ENCODE measurements around the gene CCDC201. TPM values are rescaled to one million over a fixed set of nuclear protein-coding genes. Genes with fewer than 3 reads are reported as not detected.

Gene CCDC201
- total and polyA plus RNA-seq, 2 of the 8 experiments (the other 6 are each of a cell fraction or from before 2014, with no cell fraction given): not detected

GRCh38 chr7:45897042-45897690 lies 24.3 kb upstream of the CCDC201 start (continued):
- TF ChIP-seq PHF8 (conservative IDR thresholded peaks at IDR 0.05; ENCODE audit: low read depth, low read length): no peak

All from H1 (cell line).